UCSD-AML1 (cell line): ENCODE data around the gene NUB1.

Experiments used
- DNase-seq: peaks from one replicate; lab custom pipeline; 2025; ENCODE audit not compliant: unreplicated experiment; lab: John Stamatoyannopoulos, UW

NUB1 gene

GRCh38 chr7:151422212-151422611, 80.6 kb downstream of the NUB1 start:
- no peak for DNase-seq

GRCh38 chr7:151423226-151423625, 81.6 kb downstream of the NUB1 start:
- no peak for DNase-seq

- DNase-seq: no peak
These were observed 82.3 kb downstream of the NUB1 start for GRCh38 chr7:151423936-151424335.

GRCh38 chr7:151424799-151425198, 83.2 kb downstream of the NUB1 start:
- DNase-seq: no peak

GRCh38 chr7:151425670-151426440, 84.2 kb downstream of the NUB1 start:
- DNase-seq: no peak

GRCh38 chr7:151426441-151426903, 84.9 kb downstream of the NUB1 start:
- DNase-seq: no peak

- DNase-seq: no peak
These were observed 85.5 kb downstream of the NUB1 start for GRCh38 chr7:151426904-151427704.

GRCh38 chr7:151427705-151428377, 86.2 kb downstream of the NUB1 start:
- no peak for DNase-seq
